ENCODE results near the gene NCK1. TPM values are rescaled to one million over a fixed set of nuclear protein-coding genes. Genes with fewer than 3 reads are reported as not detected.

Gene NCK1
- total and polyA plus RNA-seq, 2 of the 13 experiments (the other 11 are each of a cell fraction or from before 2014, with no cell fraction given): 14.7 to 30.4 TPM

GRCh38 chr3:136954980-136955780, 93.2 kb downstream of the NCK1 start (continued):
- TF ChIP-seq, protein P1, sequence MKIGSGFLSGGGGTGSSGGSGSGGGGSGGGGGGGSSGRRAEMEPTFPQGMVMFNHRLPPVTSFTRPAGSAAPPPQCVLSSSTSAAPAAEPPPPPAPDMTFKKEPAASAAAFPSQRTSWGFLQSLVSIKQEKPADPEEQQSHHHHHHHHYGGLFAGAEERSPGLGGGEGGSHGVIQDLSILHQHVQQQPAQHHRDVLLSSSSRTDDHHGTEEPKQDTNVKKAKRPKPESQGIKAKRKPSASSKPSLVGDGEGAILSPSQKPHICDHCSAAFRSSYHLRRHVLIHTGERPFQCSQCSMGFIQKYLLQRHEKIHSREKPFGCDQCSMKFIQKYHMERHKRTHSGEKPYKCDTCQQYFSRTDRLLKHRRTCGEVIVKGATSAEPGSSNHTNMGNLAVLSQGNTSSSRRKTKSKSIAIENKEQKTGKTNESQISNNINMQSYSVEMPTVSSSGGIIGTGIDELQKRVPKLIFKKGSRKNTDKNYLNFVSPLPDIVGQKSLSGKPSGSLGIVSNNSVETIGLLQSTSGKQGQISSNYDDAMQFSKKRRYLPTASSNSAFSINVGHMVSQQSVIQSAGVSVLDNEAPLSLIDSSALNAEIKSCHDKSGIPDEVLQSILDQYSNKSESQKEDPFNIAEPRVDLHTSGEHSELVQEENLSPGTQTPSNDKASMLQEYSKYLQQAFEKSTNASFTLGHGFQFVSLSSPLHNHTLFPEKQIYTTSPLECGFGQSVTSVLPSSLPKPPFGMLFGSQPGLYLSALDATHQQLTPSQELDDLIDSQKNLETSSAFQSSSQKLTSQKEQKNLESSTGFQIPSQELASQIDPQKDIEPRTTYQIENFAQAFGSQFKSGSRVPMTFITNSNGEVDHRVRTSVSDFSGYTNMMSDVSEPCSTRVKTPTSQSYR (CRISPR knock-in tag; IDR thresholded peaks at IDR 0.05; ENCODE audit: borderline replicate concordance): no peak
- TF ChIP-seq, protein P2, sequence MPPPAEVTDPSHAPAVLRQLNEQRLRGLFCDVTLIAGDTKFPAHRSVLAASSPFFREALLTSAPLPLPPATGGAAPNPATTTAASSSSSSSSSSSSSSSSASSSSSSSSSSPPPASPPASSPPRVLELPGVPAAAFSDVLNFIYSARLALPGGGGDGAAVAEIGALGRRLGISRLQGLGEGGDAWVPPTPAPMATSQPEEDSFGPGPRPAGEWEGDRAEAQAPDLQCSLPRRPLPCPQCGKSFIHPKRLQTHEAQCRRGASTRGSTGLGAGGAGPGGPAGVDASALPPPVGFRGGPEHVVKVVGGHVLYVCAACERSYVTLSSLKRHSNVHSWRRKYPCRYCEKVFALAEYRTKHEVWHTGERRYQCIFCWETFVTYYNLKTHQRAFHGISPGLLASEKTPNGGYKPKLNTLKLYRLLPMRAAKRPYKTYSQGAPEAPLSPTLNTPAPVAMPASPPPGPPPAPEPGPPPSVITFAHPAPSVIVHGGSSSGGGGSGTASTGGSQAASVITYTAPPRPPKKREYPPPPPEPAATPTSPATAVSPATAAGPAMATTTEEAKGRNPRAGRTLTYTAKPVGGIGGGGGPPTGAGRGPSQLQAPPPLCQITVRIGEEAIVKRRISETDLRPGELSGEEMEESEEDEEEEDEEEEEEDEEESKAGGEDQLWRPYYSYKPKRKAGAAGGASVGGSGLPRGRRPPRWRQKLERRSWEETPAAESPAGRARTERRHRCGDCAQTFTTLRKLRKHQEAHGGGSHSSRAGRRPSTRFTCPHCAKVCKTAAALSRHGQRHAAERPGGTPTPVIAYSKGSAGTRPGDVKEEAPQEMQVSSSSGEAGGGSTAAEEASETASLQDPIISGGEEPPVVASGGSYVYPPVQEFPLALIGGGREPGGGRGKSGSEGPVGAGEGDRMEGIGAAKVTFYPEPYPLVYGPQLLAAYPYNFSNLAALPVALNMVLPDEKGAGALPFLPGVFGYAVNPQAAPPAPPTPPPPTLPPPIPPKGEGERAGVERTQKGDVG (CRISPR knock-in tag; IDR thresholded peaks at IDR 0.05; ENCODE audit: borderline replicate concordance): no peak
- TF ChIP-seq ZNF256 (CRISPR knock-in tag; conservative IDR thresholded peaks at IDR 0.05): no peak
- TF ChIP-seq ZNF460 (CRISPR knock-in tag; IDR thresholded peaks at IDR 0.05; ENCODE audit: borderline replicate concordance): no peak

DNA sequence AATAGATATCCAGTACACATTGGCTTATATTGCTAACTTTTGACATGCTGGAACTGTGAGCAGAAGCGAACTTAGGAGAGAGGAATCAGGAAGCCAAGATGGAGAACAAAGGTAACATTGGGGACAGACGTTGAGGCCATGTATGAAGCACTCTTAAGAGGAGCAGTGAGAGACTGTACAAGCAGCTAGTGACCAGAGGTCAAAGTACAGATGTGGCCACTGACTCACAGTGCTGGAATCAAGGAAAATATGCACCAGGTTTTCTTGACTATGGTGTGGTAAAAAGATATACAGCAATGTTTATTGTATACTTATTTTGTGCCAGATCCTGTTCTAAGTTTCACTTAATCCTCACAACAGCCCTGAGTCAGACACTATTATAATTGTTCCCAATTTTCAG, 93.8 kb downstream of the NCK1 start:
- peak; percentile 92 for FAIRE-seq
- Histone ChIP-seq H3K4me3 (replicated peaks in 1 of 3; ENCODE audit: insufficient read depth in 1 of 3, low read depth in 2 of 3, low read length in 3 of 3) (peak overlapping the region in 1 of 3 experiments; percentile 7; a peak in 1 of 6 replicates), H3K9me3 (ENCODE audit: low read length) (no peaks in the 10 kb centered on the region), H3K4me2 (ENCODE audit: low read depth, low read length) (peak overlapping the region; percentile 56), H3K27ac (ENCODE audit: extremely low read length, insufficient read depth, low read length) (peak overlapping the region; percentile 41), H3K79me2 (ENCODE audit: insufficient read depth, low read length) (no peaks in the 10 kb centered on the region), H3K4me1 (ENCODE audit: insufficient read depth, low read length) (peaks cover 38% of the 10 kb centered on the region), H3K27me3 (ENCODE audit: control insufficient read depth in 1 of 2, insufficient read depth in 2 of 2, low read length in 2 of 2) (no peaks in the 10 kb centered on the region), H2AFZ (ENCODE audit: low read length) (no peak overlapping the region), H4K20me1 (ENCODE audit: insufficient read depth, low read length) (no peaks in the 10 kb centered on the region), H3K36me3 (replicated peaks in 1 of 2; ENCODE audit: control insufficient read depth in 1 of 2, insufficient read depth in 2 of 2, low read length in 2 of 2) (no peaks in the 10 kb centered on the region), H3K9ac (ENCODE audit: insufficient read depth, low read depth, low read length) (peak overlapping the region; percentile 4; the same call in 1 of the 2 replicates)
- DNase-seq (ENCODE audit: low spot score): peak; percentile 81
- CTCF ChIA-PET (ENCODE audit: low intra/inter-chr PET ratio, low total read pairs): no interaction called here
- intact Hi-C loops (cut with micrococcal nuclease; ENCODE audit: unreplicated experiment) (no loop called here), in situ Hi-C loops (cut with HindIII; ENCODE audit: extremely low pct_ligation_motif_present, low pct_unique_long_range_greater_than_20kb) (no loop called here)
- BruUV-seq (replicated peaks): no TSS peak
- POLR2A ChIA-PET: interaction anchor here (0.5 to 2.3 kb wide), 7 partner anchors 58 to 759 kb away, joined by 3 to 18 read pairs (median 3); partner anchors contain the start of genes MSL2, NCK1 and STAG1
- ATAC-seq: peak; percentile 92
- 4% methylated on average over 2 of the region's 2 CpGs for WGBS (ENCODE audit: low lambda C conversion rate)
- TF ChIP-seq ZNF644 (CRISPR knock-in tag; IDR thresholded peaks at IDR 0.05; ENCODE audit: low read depth) (peak; percentile 78), ZNF850 (CRISPR knock-in tag; conservative IDR thresholded peaks at IDR 0.05) (no peak), ZNF138 (CRISPR knock-in tag; IDR thresholded peaks at IDR 0.05; ENCODE audit: low read depth) (no peak), ZNF589 (CRISPR knock-in tag; conservative IDR thresholded peaks at IDR 0.05) (no peak), SOX6 (IDR thresholded peaks at IDR 0.05) (no peak), SOX6 (CRISPR knock-in tag; IDR thresholded peaks at IDR 0.05) (peak; percentile 25; the same call in 1 of the 2 replicates), SUZ12 (IDR thresholded peaks at IDR 0.05; ENCODE audit: low read depth, low read length) (no peak), ZNF205 (CRISPR knock-in tag; IDR thresholded peaks at IDR 0.05) (no peak), CBX1 (IDR thresholded peaks at IDR 0.05; ENCODE audit: low read depth) (no peak)
